Muscle layer of colon (tissue), 2 donors: Measurements from ENCODE around the gene CLTB.

Source experiments
- H3K27ac ChIP-seq: one replicate; pipeline ENCODE4 v1.7.0; 2013; ENCODE audit warnings: low read depth, mild to moderate bottlenecking, low read length, moderate library complexity
- H3K27me3 ChIP-seq, 2 donors: one replicate each; pipeline ENCODE4 v1.7.0; 2013; ENCODE audit warnings: low read length in 2 of 2, mild to moderate bottlenecking in 2 of 2; ENCODE audit not compliant: insufficient read depth in 2 of 2, control insufficient read depth in 1 of 2
- H3K36me3 ChIP-seq: one replicate; pipeline ENCODE4 v1.7.0; 2013; ENCODE audit warnings: mild to moderate bottlenecking, low read length; ENCODE audit not compliant: insufficient read depth
- H3K4me1 ChIP-seq: one replicate; pipeline ENCODE4 v1.7.0; 2013; ENCODE audit warnings: mild to moderate bottlenecking, low read length; ENCODE audit not compliant: insufficient read depth
- H3K4me3 ChIP-seq, 2 donors: one replicate each; pipeline ENCODE4 v1.7.0; 2013; ENCODE audit warnings: low read length in 2 of 2, low read depth in 1 of 2, mild to moderate bottlenecking in 1 of 2, moderate library complexity in 1 of 2
- H3K9ac ChIP-seq: one replicate; pipeline ENCODE4 v1.7.0; 2013; ENCODE audit warnings: low read length
- H3K9me3 ChIP-seq: one replicate; pipeline ENCODE4 v1.7.0; 2013; ENCODE audit warnings: mild to moderate bottlenecking, low read length
- donor health status: abdominal sarcoma.
- donor health status: Adenocarcinoma of cecum.

CLTB gene

DNA sequence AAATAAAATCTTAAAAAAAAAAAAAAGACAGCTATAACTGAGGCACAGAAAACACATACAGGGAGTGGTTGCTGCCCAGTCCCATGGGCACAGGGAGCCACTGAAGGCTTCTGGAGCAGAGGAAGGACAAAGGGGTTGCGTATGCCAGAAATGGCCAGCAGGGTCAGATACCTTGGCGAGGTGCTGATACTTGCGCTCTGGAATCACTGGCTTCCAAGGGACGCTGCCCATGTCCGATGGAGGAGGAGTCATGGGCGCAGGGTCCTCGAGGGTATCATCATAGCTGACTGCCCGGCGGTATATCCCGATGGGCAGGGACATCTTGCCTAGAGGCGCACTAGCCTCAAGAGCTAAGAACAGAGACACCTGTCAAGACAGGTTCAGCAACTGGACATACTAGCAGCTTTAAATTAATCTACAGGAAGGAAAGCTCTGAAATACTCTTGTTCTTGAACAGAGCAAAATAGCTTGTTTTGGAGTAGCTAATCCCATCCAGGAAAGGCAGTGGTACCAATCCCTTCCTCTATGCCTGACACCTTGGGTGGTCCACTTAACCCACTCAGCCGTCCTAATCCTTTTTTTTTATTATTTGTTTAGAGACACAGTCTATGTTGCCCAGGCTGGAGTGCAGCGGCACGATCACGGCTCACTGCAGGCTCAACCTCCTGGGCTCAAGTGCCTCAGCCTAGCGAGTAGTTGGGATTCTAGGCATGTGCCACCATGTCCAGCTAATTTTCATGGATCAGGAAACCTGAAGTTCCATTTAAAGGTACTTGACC, 60.8 kb downstream of the CLTB start:
- no peak overlapping the region for H3K27ac ChIP-seq

DNA sequence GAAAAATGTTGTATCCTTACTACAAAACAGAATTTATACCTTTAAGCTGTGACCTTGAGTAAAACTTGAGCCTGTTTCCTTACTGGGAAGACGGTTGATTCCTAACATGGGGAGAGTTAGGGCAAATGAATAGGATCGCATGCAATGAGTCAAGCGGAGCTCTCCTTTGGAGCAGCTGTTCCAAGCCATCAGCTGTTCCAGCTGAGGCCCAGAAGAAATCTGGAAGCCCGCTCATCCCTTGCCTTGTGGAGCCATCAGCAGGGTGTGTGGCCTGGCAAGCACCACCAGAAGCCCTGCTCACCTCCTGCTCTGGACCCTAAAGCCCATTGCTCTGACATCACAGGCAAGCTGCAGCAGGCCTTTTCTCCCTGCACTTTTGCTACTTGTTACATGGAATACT, 62.8 kb downstream of the CLTB start:
- no peaks in the 10 kb centered on the region for H3K9me3 ChIP-seq
- no peak overlapping the region for H3K27ac ChIP-seq
- no peaks in the 10 kb centered on the region for H3K4me1 ChIP-seq
- H3K27me3 ChIP-seq = no peaks in the 10 kb centered on the region
- H3K9ac ChIP-seq = no peak overlapping the region
- no peak overlapping the region for H3K4me3 ChIP-seq
- H3K36me3 ChIP-seq = peaks cover 75% of the 10 kb centered on the region

More for the DNA sequence above, 60.8 kb downstream of the CLTB start:
- Histone ChIP-seq H3K36me3 (peaks cover 60% of the 10 kb centered on the region), H3K9me3 (no peaks in the 10 kb centered on the region), H3K4me1 (peaks cover 9% of the 10 kb centered on the region), H3K4me3 (no peak overlapping the region), H3K9ac (no peak overlapping the region), H3K27me3 (no peaks in the 10 kb centered on the region)

DNA sequence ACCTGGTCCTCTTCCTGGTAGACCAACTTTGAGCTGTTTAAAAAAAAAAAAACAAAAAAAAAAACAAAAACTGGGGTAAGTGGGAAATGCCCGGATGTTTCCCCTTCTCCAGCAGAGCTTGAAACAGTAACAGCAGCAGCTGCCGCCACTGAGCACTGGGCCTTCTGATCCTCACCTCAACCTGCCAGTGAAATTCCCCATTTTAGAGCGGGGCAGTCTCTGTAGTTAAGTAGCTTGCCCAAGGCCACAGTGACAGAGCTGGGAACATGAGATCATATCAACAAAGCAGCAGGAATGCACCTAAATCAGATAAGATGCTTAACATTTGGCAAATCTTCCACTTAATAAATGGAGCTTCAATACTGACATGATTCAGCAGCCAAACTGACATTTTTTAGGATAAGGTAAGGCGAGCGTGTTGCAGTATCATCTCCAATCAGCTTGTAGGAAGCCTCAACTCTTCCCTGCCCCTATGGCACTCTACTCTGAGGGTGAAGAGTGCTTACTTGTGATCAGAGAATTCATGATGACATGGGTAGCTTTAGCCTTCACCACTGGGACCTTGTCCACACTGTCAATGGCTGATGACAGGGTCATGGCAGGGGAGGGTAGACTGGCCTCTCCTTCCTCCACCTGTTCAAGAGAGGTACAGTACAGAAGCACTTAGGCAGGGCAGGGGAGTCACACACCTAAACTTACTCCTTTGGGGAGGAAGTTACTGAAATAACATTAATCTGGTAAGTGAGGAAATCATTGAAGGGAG, 64.0 kb downstream of the CLTB start:
- no peaks in the 10 kb centered on the region for H3K9me3 ChIP-seq
- no peak overlapping the region for H3K4me3 ChIP-seq
- no peak overlapping the region for H3K27ac ChIP-seq
- H3K4me1 ChIP-seq = no peaks in the 10 kb centered on the region
- H3K9ac ChIP-seq = no peak overlapping the region
- no peaks in the 10 kb centered on the region for H3K27me3 ChIP-seq
- H3K36me3 ChIP-seq = peaks cover 80% of the 10 kb centered on the region

DNA sequence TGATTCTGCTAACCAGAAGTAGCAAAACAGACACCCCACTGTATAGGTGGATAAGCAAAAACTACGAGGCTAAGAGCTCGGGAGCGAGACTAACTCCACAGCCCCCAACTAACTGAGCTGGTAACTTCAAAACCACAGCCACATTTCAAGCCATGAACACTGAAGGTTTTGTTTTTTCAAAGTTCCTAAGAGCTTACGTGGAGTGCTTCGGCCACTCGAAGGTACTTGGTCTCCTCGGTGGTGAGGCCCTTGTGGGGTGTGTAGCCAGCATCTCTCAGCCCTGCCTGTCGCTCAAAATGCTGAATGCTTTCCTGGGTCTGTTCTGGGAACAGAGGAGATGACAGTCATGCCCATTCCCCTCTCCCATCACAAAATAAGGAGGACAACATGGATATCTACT, 65.9 kb downstream of the CLTB start:
- peaks cover 78% of the 10 kb centered on the region for H3K36me3 ChIP-seq
- no peak overlapping the region for H3K27ac ChIP-seq
- no peak overlapping the region for H3K4me3 ChIP-seq
- no peaks in the 10 kb centered on the region for H3K27me3 ChIP-seq
- H3K4me1 ChIP-seq = no peaks in the 10 kb centered on the region
- H3K9ac ChIP-seq = no peak overlapping the region
- H3K9me3 ChIP-seq = no peaks in the 10 kb centered on the region

DNA sequence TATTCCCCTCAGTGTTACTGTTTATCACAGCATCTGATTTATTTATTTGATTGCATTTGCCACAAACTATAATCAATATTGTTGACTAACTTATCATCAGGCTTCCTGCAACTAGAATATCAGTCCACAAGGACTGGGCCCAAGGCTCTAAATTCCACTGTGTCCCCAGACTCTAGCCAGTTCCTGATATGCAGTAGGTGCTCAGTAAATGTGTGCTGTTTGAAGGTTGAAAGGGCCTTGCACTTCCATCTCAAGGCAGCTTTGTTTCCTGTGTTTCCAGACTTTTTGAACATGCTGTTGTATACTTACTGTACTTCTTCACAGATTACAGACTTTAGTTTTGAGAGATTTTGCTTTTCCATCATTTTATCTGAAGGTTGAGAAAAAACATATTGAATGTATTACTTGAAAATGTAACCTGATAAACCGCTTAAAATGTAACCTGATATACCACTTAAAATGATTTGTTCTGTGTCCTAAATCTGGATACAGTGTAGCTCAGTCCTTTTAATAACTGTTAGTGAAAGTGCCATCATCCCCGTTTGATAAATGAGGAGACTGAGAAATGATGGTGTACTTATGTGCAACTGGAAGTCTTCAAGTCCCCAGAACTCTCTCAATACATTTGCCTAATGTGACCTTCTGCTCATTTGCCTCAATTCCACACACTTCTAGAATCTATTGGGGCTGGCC, 73.4 kb downstream of the CLTB start:
- Histone ChIP-seq H3K9ac (no peak overlapping the region), H3K27me3 (no peaks in the 10 kb centered on the region), H3K36me3 (peaks cover 40% of the 10 kb centered on the region), H3K9me3 (no peaks in the 10 kb centered on the region), H3K4me1 (no peaks in the 10 kb centered on the region), H3K27ac (no peak overlapping the region), H3K4me3 (no peak overlapping the region)
